ENCODE measurements around the gene THY1.
"Not testable (repeated sequence)": the region's sequence is repeated elsewhere in the genome, so short reads cannot be mapped to it uniquely, and the experiment has no call there.

THY1 gene

DNA sequence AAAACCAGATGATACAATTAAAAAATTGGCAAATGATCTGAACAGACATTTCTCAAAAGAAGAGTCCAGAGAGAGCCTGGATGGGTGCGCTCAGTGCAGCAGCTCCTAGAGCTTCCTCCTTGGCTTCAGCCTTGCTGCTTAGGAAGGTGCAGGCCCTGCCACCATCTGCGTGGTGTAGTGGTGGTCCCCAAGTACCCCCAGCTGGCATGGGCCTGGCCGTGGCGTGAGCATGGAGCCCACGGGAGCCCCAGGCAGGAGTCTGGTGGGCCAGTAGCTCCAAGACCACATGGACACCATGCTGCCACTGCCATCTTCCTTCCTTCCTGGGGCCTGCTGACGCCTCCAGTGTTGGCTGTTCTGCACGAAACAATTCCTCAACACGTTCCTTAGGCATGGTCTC, 20.5 kb downstream of the THY1 start:
- Mint-ChIP-seq H3K36me3 (ENCODE audit: low read depth) (no peaks in the 10 kb centered on the region), H3K27ac (no peak overlapping the region), H3K4me1 (ENCODE audit: low read depth) (no peaks in the 10 kb centered on the region), H3K4me3 (no peak overlapping the region), H3K9me3 (peaks cover 30% of the 10 kb centered on the region), H3K27me3 (peaks cover 15% of the 10 kb centered on the region)
- intact Hi-C loops (cut with micrococcal nuclease): no loop called here

DNA sequence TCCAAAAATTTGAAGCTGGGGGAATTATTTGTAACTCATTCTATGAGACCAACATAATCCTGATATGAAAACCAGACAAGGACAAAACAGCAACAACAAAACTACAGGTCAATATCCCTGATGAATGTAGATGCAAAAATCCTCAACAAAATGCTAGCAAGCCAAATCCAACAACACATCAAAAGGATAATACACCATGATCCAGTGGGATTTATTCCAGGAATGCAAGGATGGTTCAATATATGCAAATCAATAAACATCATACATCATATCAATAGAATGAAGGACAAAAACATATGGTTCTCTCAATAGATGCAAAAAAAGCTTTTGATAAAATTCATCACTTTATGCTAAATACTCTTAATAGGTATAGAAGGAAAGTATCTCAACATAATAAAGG, 22.1 kb downstream of the THY1 start:
- H3K27ac Mint-ChIP-seq: no peak overlapping the region

DNA sequence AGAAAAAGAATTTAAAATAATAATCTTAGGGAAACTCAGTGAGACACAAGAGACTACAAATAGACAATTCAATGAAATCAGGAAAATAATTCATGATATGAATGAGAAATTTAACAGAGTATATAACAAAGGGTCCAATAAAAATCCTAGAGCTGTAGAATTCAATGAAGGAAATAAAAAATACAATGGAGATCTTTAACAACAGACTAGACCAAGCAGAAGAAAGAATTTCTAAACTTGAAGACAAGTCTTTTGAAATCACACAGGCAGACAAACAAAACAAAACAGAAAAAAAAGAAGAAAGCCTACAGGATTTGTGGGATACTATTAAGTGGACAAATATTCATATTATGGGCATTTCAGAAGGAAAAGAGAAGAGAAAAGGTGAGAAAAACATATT, 25.2 kb downstream of the THY1 start:
- peaks cover 32% of the 10 kb centered on the region for H3K9me3 Mint-ChIP-seq
- peaks cover 32% of the 10 kb centered on the region for H3K27me3 Mint-ChIP-seq
- no peak overlapping the region for H3K4me3 Mint-ChIP-seq
- H3K4me1 Mint-ChIP-seq (ENCODE audit: low read depth): no peaks in the 10 kb centered on the region
- H3K27ac Mint-ChIP-seq: no peak overlapping the region
- intact Hi-C loops (cut with micrococcal nuclease): no loop called here
- H3K36me3 Mint-ChIP-seq (ENCODE audit: low read depth): no peaks in the 10 kb centered on the region

More for the DNA sequence above, 22.1 kb downstream of the THY1 start:
- Mint-ChIP-seq H3K36me3 (ENCODE audit: low read depth) (no peaks in the 10 kb centered on the region), H3K4me3 (no peak overlapping the region), H3K9me3 (peaks cover 32% of the 10 kb centered on the region), H3K27me3 (peaks cover 15% of the 10 kb centered on the region), H3K4me1 (ENCODE audit: low read depth) (no peaks in the 10 kb centered on the region)
- intact Hi-C loops (cut with micrococcal nuclease): no loop called here

DNA sequence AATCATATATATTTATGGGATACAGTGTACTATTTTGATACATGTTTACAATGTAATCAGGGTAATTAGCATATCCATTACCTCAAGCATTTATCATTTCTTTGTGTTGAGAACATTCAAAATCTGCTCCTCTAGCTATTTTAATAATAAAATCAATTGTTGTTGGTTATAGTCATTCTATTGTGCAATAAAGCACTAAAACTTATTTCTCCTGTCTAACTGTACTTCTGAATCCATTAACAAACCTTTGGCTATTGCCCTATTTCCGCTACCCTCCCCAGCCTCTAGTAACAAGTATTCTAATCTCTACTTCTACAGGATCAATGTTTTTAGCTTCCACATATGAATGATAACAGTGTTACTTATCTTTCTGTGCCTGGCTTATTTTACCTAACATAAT, 26.1 kb downstream of the THY1 start:
- Mint-ChIP-seq H3K36me3 (ENCODE audit: low read depth) (no peaks in the 10 kb centered on the region), H3K27ac (no peak overlapping the region), H3K9me3 (peaks cover 32% of the 10 kb centered on the region), H3K4me1 (ENCODE audit: low read depth) (no peaks in the 10 kb centered on the region), H3K27me3 (peaks cover 32% of the 10 kb centered on the region), H3K4me3 (no peak overlapping the region)
- intact Hi-C loops (cut with micrococcal nuclease): no loop called here

DNA sequence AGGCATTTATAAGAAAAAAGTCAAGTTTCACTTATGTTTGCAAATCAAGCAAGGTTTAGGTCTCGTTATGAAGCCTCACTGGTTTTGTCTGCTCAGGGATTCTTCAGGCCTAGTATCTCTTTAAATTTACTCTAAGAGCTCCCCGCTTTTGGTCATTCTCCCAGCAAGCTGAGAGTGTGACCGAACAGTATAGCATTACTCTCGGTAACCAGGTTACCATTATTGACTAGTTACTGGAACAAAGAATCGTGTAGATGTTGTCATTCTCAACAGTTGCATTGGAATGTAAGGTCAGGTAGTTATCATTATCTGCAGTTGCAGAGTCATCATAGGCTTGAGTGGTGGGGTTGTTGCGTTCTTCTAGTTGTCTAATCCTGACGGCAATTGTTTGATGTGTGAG, 31.7 kb downstream of the THY1 start:
- intact Hi-C loops (cut with micrococcal nuclease): no loop called here
- H3K36me3 Mint-ChIP-seq (ENCODE audit: low read depth): no peaks in the 10 kb centered on the region

DNA sequence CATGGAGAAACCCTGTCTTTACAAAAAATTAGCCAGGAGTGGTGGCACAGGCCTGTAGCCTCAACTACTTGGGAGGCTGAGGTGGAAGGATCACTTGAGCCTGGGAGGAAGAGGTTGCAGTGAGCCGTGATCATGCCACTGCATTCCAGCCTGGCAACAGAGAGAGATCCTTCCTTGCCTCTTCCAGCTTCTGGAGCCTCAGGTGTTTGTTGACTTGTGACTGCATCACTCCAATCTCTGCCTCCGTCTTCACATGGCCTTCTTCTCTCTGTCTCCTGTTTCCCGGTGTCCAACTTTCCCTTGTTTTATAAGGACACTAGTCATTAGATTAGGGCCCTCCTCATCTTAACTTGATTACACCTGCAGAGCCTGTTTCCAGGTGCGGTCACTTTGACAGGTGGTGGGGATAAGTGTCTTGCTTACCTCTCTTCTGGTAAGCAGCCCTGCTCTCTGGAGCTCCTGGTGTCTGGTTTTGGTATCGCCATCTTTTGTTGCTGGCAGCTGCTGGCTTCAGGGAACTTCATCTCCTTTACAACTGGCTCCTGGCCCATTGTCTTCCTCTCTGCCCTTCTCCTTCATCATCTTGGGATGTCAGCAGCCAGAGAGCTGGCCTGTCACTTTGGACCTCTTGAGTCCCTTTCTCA, 33.2 kb downstream of the THY1 start:
- Mint-ChIP-seq H3K27me3 (peaks cover 17% of the 10 kb centered on the region), H3K36me3 (ENCODE audit: low read depth) (no peaks in the 10 kb centered on the region), H3K9me3 (no peaks in the 10 kb centered on the region), H3K4me3 (no peak overlapping the region), H3K27ac (no peak overlapping the region), H3K4me1 (ENCODE audit: low read depth) (no peaks in the 10 kb centered on the region)
- intact Hi-C loops (cut with micrococcal nuclease): no loop called here

More for the DNA sequence above, 31.7 kb downstream of the THY1 start:
- Mint-ChIP-seq H3K4me3 (no peak overlapping the region), H3K9me3 (no peaks in the 10 kb centered on the region), H3K4me1 (ENCODE audit: low read depth) (no peaks in the 10 kb centered on the region), H3K27me3 (peaks cover 25% of the 10 kb centered on the region), H3K27ac (no peak overlapping the region)

DNA sequence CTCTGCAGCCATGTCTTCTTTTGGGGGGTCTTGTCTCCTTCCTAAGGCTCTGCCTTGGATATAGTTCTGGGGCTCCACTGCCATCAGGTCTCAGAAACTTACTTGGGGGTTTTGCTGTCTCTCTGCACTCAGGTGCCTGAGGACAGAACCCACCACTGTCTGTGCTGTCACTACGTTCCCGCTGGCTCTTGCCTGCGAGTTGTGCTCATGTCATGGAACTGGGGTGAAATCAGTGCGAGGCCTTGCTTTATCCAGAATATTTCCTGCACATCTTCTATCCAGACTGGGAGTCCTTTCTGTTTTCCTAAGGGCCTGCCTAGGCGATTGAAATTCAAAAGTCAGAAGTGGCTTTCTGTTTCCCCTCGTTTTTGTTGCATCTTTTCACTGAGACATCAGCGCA, 34.9 kb downstream of the THY1 start:
- no peak overlapping the region for H3K4me3 Mint-ChIP-seq
- H3K9me3 Mint-ChIP-seq: no peaks in the 10 kb centered on the region
- intact Hi-C loops (cut with micrococcal nuclease): no loop called here
- H3K36me3 Mint-ChIP-seq (ENCODE audit: low read depth): no peaks in the 10 kb centered on the region
- peaks cover 9% of the 10 kb centered on the region for H3K27me3 Mint-ChIP-seq
- no peak overlapping the region for H3K27ac Mint-ChIP-seq
- H3K4me1 Mint-ChIP-seq (ENCODE audit: low read depth): no peaks in the 10 kb centered on the region

DNA sequence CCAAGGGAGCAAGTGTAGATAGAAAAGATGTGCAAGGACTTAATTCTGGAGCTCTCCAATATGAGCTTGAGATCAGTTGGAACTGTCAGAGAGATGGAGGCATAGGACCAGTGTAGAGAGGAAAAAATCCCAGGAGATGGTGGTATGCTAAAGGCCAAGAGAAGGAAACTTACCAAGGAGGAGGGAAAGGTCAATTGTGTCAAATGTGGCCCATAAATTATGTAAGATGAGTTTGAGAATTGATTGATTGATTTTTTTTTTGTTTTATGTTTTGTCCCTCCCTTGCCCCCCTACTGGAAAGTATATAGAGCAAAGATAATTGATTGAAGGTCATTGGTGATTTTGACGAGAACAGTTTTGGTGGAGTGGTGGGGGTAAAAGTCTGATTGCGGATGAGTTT, 38.6 kb downstream of the THY1 start:
- intact Hi-C loops (cut with micrococcal nuclease): no loop called here
- Mint-ChIP-seq H3K4me1 (ENCODE audit: low read depth) (no peaks in the 10 kb centered on the region), H3K9me3 (no peaks in the 10 kb centered on the region), H3K27ac (no peak overlapping the region), H3K36me3 (ENCODE audit: low read depth) (no peaks in the 10 kb centered on the region), H3K27me3 (peaks cover 19% of the 10 kb centered on the region), H3K4me3 (no peak overlapping the region)

DNA sequence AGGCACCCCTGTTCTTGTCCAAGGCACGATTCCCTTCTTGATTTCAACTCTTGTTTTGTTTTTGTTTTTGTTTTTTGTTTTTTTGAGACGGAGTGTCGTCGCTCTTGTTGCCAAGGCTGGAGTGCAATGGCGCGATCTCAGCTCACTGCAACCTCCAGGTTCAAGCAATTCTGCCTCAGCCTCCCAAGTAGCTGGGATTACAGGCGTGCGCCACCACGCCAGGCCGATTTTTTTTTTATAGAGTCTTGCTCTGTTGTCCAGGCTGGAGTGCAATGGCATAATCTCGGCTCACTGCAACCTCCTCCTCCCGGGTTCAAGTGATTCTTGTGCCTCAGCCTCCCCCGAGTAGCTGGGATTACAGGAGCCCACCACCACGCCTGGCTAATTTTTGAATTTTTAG, 40.5 kb downstream of the THY1 start:
- H3K9me3 Mint-ChIP-seq; H3K4me3 Mint-ChIP-seq; H3K4me1 Mint-ChIP-seq (ENCODE audit: low read depth); intact Hi-C loops (cut with micrococcal nuclease); H3K27ac Mint-ChIP-seq; H3K36me3 Mint-ChIP-seq (ENCODE audit: low read depth): not testable (repeated sequence)
- H3K27me3 Mint-ChIP-seq: peaks cover 24% of the 10 kb centered on the region

DNA sequence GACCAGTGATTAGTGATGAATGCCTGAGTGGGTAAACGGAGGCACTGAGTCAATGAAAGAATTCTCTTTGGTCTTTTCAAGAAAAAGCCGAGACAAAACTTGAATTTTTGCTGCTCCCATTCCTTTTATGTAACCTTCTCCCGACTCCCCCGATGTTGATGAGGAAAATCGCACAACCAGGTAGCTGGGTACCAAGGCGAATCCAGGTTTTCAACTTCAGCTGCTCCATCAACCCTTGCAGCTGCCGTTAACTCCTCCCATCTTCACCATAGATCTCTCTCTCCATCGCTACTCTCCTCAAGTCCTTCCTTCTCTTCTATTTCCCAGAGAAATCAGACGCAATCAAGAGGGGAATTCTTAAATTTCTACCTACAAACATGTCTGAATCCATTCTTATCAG, 40.9 kb downstream of the THY1 start:
- Mint-ChIP-seq H3K4me3 (no peak overlapping the region), H3K27ac (no peak overlapping the region), H3K4me1 (ENCODE audit: low read depth) (no peaks in the 10 kb centered on the region), H3K36me3 (ENCODE audit: low read depth) (no peaks in the 10 kb centered on the region), H3K9me3 (no peaks in the 10 kb centered on the region), H3K27me3 (peaks cover 22% of the 10 kb centered on the region)
- intact Hi-C loops (cut with micrococcal nuclease): no loop called here

DNA sequence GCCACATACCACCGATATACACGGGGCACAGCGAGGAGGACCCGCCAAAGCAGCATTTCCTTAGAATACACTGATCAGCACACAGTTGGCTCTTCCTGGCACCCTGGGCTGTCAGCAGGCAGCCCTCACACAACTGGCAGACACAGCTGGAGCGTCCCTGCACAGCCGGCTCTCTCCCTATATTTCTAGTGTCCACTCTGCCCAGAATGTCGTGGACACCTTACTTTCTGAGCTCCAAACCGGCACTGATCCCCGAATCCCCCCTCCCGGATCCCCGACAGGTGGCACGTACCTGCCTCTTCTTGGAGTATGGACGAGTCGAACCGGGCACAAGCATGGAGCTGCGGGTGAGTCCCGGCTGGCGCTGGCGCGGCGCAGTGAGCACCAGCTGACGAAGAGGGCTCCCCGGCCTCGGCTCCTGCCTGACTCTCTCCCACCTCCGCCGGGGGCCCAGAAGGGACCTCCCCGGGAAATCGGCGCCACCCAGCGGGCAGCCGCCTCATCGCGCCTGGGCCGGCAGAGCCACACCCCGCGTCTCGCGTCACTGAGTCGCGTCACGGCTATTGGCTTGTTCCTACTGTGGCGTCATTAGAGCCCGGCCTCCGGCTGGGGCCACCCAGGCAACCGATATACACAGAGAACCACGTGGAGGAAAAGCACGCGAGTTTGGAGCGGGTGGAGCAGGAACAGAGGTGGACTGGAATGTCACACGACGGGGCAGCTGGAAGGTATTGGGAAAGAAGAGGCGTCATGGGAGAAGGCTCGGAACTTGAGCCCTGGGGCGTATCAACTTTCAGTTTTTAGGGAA, 41.6 kb downstream of the THY1 start, which contains the start of gene USP2:
Gene USP2, minus strand, starts transcription at position 510 of the 808 bp plus-strand sequence. CDS start 8,210 bp downstream, outside the sequence.
- no peaks in the 10 kb centered on the region for H3K4me1 Mint-ChIP-seq (ENCODE audit: low read depth)
- H3K27me3 Mint-ChIP-seq: peaks cover 23% of the 10 kb centered on the region
- H3K27ac Mint-ChIP-seq: no peak within 1 kb of the TSS
- intact Hi-C loops (cut with micrococcal nuclease): loop anchor here (1.0 kb wide), 1 partner anchor 25 kb away; no protein-coding TSS in a partner anchor
- no peak within 1 kb of the TSS for H3K4me3 Mint-ChIP-seq
- no peaks in the 10 kb centered on the region for H3K36me3 Mint-ChIP-seq (ENCODE audit: low read depth)
- H3K9me3 Mint-ChIP-seq: no peaks in the 10 kb centered on the region

DNA sequence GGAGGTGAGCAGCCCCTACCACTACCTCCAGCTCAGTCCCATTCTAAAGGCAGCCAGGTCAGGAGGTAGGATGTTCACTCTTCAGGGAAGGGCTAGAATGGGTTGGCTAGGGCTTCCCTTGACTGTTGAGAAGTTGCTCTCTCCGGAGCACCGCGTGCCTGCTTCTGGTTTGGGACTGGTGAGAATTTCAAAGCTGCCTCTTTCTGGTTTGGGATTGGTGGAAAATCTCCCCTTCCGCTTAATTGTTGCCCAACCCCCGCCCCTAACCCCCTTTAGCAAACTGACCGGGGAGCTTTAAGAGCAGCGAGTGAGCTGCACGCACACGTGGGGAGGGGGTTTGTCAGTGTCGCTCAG, 42.2 kb downstream of the THY1 start:
- H3K36me3 Mint-ChIP-seq (ENCODE audit: low read depth): no peaks in the 10 kb centered on the region
- no peak overlapping the region for H3K27ac Mint-ChIP-seq
- H3K4me3 Mint-ChIP-seq: no peak overlapping the region
- H3K4me1 Mint-ChIP-seq (ENCODE audit: low read depth): no peaks in the 10 kb centered on the region
- no peaks in the 10 kb centered on the region for H3K9me3 Mint-ChIP-seq
- H3K27me3 Mint-ChIP-seq: peaks cover 23% of the 10 kb centered on the region
- intact Hi-C loops (cut with micrococcal nuclease): loop anchor here (1.0 kb wide), 1 partner anchor 25 kb away; no protein-coding TSS in a partner anchor

DNA sequence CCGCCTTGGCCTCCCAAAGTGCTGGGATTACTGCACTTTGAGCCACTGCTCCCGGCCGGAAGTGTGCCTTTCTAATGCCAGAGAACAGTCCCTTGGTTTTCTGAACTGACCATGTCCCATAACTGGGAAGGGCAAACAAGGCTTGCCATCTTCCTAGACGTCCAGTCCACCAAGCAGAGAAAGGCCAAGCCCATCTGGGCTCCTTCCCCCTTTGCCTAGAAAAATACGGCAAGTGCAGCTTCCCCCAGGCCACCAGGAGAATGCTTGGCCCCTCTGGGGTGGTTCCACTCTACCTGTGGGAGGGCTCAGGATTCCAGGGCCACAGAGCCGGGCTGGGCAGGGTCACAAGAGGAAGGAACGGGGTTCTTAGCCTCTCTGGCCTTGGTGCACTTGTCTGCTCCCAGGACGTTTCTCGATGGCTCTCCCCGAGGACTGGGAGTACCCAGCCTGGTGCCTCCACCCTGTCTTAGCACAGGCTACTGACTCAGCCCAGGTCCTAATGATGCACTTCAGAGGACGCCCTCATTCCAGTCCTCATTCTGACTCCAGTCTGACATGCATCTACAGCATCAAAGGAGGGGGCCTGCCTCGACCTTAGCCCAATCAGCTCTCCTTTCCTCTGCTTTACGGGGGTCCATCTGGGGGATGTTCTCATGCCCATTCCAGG, 42.7 kb downstream of the THY1 start:
- intact Hi-C loops (cut with micrococcal nuclease): no loop called here
- Mint-ChIP-seq H3K27me3 (peaks cover 23% of the 10 kb centered on the region), H3K36me3 (ENCODE audit: low read depth) (no peaks in the 10 kb centered on the region), H3K4me1 (ENCODE audit: low read depth) (no peaks in the 10 kb centered on the region), H3K4me3 (no peak overlapping the region), H3K27ac (no peak overlapping the region), H3K9me3 (no peaks in the 10 kb centered on the region)

DNA sequence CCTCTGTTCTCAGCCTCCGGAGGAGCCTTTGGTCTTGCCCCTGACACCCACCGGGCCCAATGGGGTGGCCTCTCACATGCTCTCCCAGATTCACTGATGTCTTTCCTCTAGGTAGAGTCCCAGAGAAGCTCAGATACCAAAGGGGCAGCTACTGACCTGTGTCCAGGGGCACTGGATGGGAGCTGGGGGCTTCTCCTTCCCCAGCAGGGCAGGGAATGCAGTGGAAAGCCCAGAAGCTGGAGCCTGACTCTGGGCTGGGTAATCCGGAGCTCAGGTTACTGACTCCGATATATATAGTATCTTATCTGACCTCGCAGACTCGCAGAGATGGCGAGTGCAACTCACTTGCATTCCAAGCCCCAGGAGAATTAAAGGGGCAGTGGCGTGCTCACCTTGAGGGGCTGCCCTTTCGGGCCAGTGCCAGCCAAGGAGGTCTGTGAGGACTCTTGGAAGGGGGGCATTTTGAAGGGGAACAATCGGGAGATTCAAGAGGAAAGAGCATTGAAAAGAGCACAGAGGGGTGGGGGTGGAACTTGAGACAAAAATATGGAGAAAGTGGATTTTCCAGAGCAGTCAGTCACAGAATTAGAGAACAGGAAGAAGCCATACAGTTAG, 44.0 kb downstream of the THY1 start:
- Mint-ChIP-seq H3K36me3 (ENCODE audit: low read depth) (no peaks in the 10 kb centered on the region), H3K9me3 (no peaks in the 10 kb centered on the region), H3K27me3 (peaks cover 23% of the 10 kb centered on the region), H3K4me1 (ENCODE audit: low read depth) (no peaks in the 10 kb centered on the region), H3K4me3 (no peak overlapping the region), H3K27ac (no peak overlapping the region)
- intact Hi-C loops (cut with micrococcal nuclease): no loop called here
